ENCODE results near the gene AATF. TPM values are rescaled to one million over a fixed set of nuclear protein-coding genes. Genes with fewer than 3 reads are reported as not detected.

AATF gene
- total RNA-seq, 1 donor from 2014 or later, result 53.5 TPM

DNA sequence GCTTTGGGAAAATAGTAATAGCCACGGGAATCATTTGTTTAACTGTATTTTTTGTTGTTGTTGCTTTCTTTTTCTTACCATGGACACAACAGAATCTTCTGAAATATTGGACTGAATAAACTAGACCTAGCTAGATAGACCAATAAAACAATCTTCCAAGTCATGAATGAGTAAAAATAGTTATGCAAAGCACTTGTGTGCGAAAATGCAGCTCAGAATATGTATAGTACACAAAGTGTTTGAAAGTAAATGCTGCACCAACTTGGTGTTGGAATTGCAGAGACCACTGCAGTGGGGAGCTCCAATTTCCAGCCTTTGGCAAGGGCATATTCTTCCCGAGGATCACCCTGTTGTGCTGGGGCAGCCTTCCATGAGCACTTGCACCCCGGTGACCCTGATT is 68.0 kb downstream of the AATF start:
- H3K27ac Mint-ChIP-seq, result no peak overlapping the region
- H3K4me1 Mint-ChIP-seq (ENCODE audit: low read depth), result peaks cover 16% of the 10 kb centered on the region

DNA sequence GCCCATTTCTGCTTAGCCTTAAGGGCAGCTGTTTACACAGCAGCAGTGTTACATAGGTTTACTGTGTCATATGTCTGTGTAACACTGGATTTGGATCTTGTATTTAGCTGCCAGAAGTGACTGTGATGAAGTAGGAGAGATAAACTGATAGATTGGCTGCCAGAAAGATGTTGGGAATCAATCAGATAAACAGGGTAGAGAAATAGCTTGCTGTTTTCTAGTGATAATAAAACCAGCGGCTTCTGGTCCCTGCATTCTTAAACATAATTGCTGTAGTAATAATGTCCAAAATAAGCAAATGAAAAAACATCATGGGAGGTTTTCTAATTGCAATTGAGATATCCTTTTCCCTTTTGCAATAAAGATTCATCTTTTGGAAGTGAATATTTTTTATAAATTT is 68.7 kb downstream of the AATF start:
- Mint-ChIP-seq H3K36me3 (ENCODE audit: insufficient read depth) (peaks cover 1% of the 10 kb centered on the region), H3K9me3 (ENCODE audit: low read depth) (no peaks in the 10 kb centered on the region), H3K4me3 (ENCODE audit: low read depth) (no peak overlapping the region), H3K4me1 (ENCODE audit: low read depth) (peaks cover 16% of the 10 kb centered on the region), H3K27ac (no peak overlapping the region), H3K27me3 (no peaks in the 10 kb centered on the region)
- DNase-seq (ENCODE audit: low spot score, unreplicated experiment), result no peak
- TF ChIP-seq, protein P1, sequence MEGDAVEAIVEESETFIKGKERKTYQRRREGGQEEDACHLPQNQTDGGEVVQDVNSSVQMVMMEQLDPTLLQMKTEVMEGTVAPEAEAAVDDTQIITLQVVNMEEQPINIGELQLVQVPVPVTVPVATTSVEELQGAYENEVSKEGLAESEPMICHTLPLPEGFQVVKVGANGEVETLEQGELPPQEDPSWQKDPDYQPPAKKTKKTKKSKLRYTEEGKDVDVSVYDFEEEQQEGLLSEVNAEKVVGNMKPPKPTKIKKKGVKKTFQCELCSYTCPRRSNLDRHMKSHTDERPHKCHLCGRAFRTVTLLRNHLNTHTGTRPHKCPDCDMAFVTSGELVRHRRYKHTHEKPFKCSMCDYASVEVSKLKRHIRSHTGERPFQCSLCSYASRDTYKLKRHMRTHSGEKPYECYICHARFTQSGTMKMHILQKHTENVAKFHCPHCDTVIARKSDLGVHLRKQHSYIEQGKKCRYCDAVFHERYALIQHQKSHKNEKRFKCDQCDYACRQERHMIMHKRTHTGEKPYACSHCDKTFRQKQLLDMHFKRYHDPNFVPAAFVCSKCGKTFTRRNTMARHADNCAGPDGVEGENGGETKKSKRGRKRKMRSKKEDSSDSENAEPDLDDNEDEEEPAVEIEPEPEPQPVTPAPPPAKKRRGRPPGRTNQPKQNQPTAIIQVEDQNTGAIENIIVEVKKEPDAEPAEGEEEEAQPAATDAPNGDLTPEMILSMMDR (IDR thresholded peaks at IDR 0.05; ENCODE audit: unreplicated experiment), result no peak

More for the DNA sequence above, 68.0 kb downstream of the AATF start:
- DNase-seq (ENCODE audit: low spot score, unreplicated experiment), result no peak
- Mint-ChIP-seq H3K4me3 (ENCODE audit: low read depth) (no peak overlapping the region), H3K9me3 (ENCODE audit: low read depth) (no peaks in the 10 kb centered on the region), H3K36me3 (ENCODE audit: insufficient read depth) (peaks cover 1% of the 10 kb centered on the region), H3K27me3 (no peaks in the 10 kb centered on the region)
- TF ChIP-seq, protein P1 (IDR thresholded peaks at IDR 0.05; ENCODE audit: unreplicated experiment), result no peak

DNA sequence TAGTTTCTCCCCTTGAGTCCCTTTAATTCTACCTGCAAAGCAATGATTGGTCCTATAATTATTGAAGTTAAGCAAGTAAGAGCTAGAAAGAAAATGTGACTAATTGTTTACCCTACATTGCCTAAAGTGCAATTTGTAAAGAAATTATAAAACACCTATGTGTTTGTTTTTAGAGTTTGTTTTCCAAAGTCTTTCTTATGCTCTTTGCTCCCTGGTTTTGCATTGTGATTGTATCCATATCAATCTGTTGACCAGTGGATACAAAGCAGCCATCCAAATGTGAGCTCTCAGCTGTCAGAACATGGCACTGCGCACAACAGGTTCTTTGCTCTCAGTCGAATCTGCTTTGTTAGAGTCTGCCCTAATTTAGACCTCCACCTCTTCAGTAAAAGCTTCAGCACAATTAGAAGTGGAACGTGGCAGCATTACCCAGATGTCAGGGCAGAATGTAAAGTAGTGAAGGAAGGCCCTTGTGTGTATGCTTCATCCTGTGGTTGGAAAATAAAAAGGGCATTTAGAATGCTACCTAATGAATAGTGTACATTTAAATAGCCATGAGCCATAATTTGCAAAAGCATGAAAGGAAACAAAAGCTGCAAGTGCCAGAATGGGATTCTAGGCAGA is 70.5 kb downstream of the AATF start:
- Mint-ChIP-seq H3K27ac (no peak overlapping the region), H3K4me1 (ENCODE audit: low read depth) (peaks cover 18% of the 10 kb centered on the region), H3K4me3 (ENCODE audit: low read depth) (no peak overlapping the region), H3K36me3 (ENCODE audit: insufficient read depth) (peaks cover 2% of the 10 kb centered on the region), H3K27me3 (no peaks in the 10 kb centered on the region), H3K9me3 (ENCODE audit: low read depth) (no peaks in the 10 kb centered on the region)
- no peak for DNase-seq (ENCODE audit: low spot score, unreplicated experiment)
- TF ChIP-seq, protein P1 (IDR thresholded peaks at IDR 0.05; ENCODE audit: unreplicated experiment), result no peak

DNA sequence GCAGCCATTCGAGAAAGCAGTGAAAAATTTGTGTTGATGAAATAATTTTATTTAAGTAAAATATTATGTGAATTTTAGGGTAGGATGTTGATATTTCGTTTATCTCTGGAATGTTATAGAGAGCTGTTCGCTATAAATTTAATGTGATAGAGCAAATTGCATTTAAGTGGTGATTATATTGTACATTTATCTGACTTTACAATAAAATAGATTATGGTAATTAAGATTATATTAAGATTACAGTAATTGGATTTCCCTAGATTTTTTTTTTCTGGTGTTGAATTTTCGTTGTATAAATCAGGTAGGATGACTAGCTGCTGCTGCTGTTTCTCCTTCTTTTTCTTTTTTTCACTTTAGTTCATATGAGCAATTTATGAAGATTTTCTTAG is 71.0 kb downstream of the AATF start:
- no peaks in the 10 kb centered on the region for H3K27me3 Mint-ChIP-seq
- TF ChIP-seq, protein P1 (IDR thresholded peaks at IDR 0.05; ENCODE audit: unreplicated experiment), result no peak
- H3K4me3 Mint-ChIP-seq (ENCODE audit: low read depth), result no peak overlapping the region
- H3K36me3 Mint-ChIP-seq (ENCODE audit: insufficient read depth), result peaks cover 2% of the 10 kb centered on the region
- peaks cover 18% of the 10 kb centered on the region for H3K4me1 Mint-ChIP-seq (ENCODE audit: low read depth)
- H3K27ac Mint-ChIP-seq, result no peak overlapping the region
- DNase-seq (ENCODE audit: low spot score, unreplicated experiment), result no peak
- H3K9me3 Mint-ChIP-seq (ENCODE audit: low read depth), result no peaks in the 10 kb centered on the region

DNA sequence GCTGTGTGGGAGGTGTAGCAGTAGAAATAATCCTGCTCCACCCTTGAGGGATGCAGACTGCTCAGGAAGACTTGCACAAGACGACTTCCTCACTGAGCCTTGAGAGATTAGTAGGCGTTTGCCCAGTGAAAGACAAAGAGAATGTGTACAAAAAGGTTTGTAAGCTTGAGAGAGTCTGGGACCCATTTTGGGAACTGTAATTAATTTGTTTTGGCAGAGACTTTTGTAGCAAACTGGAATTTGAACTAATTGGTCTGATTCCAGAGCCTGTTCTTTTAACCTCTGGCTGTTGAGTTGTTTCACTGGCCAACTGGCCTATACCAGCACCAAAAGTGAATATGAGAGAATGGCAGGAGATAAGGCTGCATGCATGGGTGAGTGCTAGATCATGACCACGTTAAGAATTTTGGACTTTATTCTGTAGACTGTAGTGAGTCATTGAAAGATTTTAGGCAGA is 75.5 kb downstream of the AATF start:
- H3K9me3 Mint-ChIP-seq (ENCODE audit: low read depth), result no peaks in the 10 kb centered on the region
- H3K36me3 Mint-ChIP-seq (ENCODE audit: insufficient read depth), result peaks cover 4% of the 10 kb centered on the region
- TF ChIP-seq, protein P1 (IDR thresholded peaks at IDR 0.05; ENCODE audit: unreplicated experiment), result no peak
- H3K27me3 Mint-ChIP-seq, result no peaks in the 10 kb centered on the region
- peaks cover 6% of the 10 kb centered on the region for H3K4me1 Mint-ChIP-seq (ENCODE audit: low read depth)
- no peak overlapping the region for H3K27ac Mint-ChIP-seq
- no peak overlapping the region for H3K4me3 Mint-ChIP-seq (ENCODE audit: low read depth)
- no peak for DNase-seq (ENCODE audit: low spot score, unreplicated experiment)
